Choroid plexus epithelial cell (primary cell): ENCODE data around the gene MRPL43.
"Not testable (repeated sequence)": the region's sequence is repeated elsewhere in the genome, so short reads cannot be mapped to it uniquely, and the experiment has no call there.

Experiments used
- DNase-seq: peaks from one replicate; pipeline ENCODE4 v3.0.0-alpha.2; 2010; ENCODE audit warnings: low read depth
- H3K4me3 ChIP-seq: 2 replicates; pipeline ENCODE4 v1.5.1; 2011; ENCODE audit warnings: low read depth, mild to moderate bottlenecking, control low read depth, low read length, moderate library complexity
- TF ChIP-seq, protein P1 (sequence below): conservative IDR thresholded peaks from 2 replicates; pipeline ENCODE4 v1.5.1; 2011; ENCODE audit warnings: low read depth, mild to moderate bottlenecking, control low read depth, inconsistent platforms, low read length, moderate library complexity

The MRPL43 gene

DNA sequence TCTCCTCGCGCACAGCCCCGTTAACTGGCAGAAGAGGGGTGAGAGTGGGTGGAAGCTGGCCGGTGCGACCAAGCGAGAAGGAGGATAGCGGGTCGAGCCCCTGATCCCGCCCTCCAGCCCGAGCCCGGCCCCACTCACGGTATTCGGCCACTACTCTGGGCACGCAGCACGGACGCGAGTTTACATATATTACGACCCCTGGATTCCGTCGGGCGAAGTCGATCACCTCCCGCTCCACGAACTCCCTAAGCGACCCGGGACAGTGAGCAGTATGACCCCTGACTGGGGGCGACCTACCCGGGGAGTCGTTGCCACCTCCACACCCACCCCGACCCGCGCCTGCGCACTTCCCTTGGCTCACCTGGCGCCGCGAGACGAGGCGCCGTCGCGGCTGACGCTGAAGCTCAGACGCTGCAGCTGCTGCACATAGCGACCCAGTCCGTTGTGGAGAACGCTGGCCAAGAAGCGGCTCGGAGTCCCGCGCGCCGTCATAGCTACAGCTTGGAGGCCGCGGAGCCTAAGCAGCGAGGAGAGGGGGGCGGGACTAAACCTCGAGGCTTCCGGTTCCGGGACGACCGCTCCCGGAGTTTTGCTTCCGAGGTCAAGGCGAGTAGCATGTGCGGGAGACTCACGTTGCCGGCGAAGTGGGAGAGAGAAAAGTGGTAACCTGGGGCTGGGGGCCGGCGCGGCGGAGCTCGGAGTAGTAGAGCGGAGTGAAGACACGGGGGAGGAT lies at the start of gene MRPL43, which contains the start of gene TWNK:
MRPL43 (minus strand) TSS at position 546 of the 733 bp plus-strand sequence; CDS start at position 492, 54 bp downstream.
TWNK (plus strand) TSS at position 592 of the 733 bp plus-strand sequence. CDS start 668 bp downstream, outside the sequence.
- H3K4me3 ChIP-seq, result peak within 1 kb of the TSS; percentile 100
- peak; percentile 76 for DNase-seq
- TF ChIP-seq, protein P1, sequence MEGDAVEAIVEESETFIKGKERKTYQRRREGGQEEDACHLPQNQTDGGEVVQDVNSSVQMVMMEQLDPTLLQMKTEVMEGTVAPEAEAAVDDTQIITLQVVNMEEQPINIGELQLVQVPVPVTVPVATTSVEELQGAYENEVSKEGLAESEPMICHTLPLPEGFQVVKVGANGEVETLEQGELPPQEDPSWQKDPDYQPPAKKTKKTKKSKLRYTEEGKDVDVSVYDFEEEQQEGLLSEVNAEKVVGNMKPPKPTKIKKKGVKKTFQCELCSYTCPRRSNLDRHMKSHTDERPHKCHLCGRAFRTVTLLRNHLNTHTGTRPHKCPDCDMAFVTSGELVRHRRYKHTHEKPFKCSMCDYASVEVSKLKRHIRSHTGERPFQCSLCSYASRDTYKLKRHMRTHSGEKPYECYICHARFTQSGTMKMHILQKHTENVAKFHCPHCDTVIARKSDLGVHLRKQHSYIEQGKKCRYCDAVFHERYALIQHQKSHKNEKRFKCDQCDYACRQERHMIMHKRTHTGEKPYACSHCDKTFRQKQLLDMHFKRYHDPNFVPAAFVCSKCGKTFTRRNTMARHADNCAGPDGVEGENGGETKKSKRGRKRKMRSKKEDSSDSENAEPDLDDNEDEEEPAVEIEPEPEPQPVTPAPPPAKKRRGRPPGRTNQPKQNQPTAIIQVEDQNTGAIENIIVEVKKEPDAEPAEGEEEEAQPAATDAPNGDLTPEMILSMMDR, result no peak

DNA sequence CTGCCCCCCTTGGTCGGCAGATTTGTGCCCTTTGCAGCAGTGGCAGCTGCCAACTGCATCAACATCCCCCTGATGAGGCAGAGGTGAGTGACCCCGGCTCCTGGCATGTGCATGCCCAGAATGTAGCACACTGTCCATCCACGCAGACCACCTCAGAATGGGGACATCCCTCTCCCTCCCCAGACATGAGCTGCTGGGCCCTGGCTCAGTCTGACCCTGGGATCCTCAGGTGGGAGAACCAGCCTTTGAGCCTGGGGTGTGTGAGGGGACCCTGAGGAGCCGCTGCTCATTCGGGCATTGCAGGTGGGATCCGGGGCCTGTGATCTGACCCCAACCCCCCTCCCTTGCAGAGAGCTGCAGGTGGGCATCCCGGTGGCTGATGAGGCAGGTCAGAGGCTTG lies 49.4 kb upstream of the MRPL43 start:
- H3K4me3 ChIP-seq, result no peak overlapping the region
- no peak for DNase-seq
- TF ChIP-seq, protein P1, result no peak

DNA sequence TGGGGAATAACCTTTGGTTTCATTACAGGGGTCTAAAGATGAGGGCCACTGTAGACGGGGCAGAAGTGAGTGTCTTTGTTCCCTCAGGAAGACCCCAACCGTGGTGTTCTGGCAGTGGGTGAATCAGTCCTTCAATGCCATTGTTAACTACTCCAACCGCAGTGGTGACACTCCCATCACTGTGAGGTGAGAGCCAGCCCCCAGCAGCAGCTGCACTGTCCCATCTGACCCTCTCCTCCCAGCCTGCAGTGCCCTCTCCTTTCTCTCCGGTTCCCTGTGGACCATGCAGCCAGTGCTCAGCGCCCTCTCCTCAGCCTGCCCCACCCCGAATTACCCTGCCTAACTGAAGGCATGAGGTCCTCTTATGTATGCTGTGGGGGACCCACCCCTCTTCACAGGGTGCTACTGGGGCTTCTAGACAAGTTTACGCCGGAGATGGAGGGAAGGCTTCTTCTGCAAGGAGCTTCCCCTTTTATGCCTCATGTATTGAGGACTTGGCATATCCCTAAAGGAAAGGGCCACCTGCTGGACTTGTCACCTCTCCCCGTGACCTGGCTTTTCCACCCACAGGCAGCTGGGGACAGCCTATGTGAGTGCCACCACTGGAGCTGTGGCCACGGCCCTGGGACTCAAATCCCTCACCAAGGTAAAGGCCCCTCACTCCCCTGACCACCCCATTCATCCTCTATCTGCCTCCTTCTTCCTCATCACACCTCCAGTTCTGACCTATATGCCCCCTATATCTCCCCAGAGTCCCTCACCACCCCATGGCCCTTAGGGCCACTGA lies 48.8 kb upstream of the MRPL43 start:
- H3K4me3 ChIP-seq, result no peak overlapping the region
- TF ChIP-seq, protein P1, result no peak
- no peak for DNase-seq

DNA sequence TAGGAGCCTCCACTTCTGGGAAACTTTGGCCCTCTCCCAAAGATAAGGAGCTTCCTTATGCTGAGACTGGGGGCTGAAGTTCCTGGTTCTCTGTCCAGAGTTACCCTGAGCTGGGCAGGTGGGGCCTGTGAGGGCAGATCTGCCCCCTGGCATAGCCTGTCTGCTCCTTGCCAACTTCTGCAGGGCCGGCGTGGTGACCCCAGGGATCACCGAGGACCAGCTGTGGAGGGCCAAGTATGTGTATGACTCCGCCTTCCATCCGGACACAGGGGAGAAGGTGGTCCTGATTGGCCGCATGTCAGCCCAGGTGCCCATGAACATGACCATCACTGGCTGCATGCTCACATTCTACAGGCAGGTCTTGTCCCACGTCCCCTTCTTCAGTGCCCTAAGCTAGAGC lies 48.0 kb upstream of the MRPL43 start:
- TF ChIP-seq, protein P1, result no peak
- DNase-seq, result no peak
- no peak overlapping the region for H3K4me3 ChIP-seq

DNA sequence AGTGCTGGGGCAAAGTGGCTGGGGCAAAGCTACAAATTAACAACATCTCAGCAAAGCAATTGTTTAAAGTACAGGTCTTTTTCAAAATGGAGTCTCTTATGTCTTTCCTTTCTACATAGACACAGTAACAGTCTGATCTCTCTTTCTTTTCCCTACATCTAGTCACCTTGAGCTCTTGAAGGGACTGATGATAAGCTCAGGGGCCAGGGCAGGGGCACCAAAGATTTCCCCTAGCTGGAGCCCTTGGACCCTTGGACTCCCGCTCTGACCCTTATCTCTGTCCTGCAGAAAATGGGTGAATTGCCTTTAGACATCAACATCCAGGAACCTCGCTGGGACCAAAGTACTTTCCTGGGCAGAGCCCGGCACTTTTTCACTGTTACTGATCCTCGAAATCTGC lies 47.1 kb upstream of the MRPL43 start:
- H3K4me3 ChIP-seq, DNase-seq: not testable (repeated sequence)

DNA sequence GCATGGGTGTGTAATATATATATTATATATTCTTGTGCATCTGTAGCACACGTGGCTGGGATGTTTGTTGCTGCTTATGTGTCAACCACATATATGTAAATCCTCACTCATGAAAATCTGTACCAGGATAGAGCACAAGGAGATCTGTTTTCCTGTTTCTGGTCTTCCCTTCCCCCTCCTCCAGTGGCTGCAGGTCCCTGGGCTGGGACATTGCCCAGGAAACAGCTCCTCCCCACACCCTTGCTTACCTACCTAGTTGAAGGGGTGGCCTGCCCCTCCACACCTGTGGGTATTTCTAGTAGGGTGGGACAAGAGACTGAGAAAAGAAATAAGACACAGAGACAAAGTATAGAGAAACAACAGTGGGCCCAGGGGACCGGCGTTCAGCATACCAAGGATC lies 46.0 kb upstream of the MRPL43 start:
- TF ChIP-seq, protein P1, result no peak
- H3K4me3 ChIP-seq, result peak overlapping the region; percentile 80
- no peak for DNase-seq

DNA sequence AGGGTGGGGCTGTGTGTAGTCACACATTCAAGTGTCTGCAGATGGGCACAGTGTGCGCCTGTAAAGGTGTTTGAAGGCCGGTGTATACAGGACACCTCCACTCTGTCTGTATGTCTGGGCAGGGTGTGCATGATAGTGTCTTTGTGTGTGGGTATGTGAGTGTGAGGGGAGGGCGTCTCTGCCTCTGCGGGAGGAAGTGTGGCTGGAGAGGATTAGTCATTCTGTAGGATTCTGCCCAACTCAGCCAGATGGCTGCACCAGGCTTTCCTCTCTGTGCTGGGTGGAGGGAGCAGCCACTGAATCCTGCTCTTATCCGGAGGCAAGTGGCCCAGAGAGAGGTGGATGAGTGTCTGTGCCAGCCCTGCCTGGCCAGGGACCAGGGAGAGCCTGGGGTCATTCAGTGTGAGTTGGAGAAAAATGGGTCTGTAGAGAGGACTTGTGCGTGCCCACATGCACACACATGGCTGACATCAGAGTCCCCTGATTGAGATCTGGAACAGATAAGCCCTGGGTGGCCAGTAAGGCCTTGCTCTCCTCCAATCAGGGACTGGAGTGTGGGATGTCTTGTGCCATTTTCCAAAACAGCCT lies 45.4 kb upstream of the MRPL43 start:
- TF ChIP-seq, protein P1, result no peak
- H3K4me3 ChIP-seq, result peak overlapping the region; percentile 80
- peak; percentile 88 for DNase-seq
